OCI-LY1 (cell line): ENCODE data around the gene HIC2.
"Not testable (repeated sequence)": the region's sequence is repeated elsewhere in the genome, so short reads cannot be mapped to it uniquely, and the experiment has no call there.

Source experiments
- H2AFZ ChIP-seq: fragments of 200-600 bp; sonication (generic), shearing (Covaris generic); 2 replicates; pipeline ENCODE4 v1.6.0; 2014; ENCODE audit warnings: antibody characterized with exemption, mild to moderate bottlenecking, low read length
- H3F3A ChIP-seq: fragments of 200-600 bp; sonication (generic), shearing (Covaris generic); 2 replicates; pipeline ENCODE4 v1.6.0; 2014; ENCODE audit warnings: mild to moderate bottlenecking, antibody characterized with exemption, low read length, moderate library complexity; ENCODE audit not compliant: insufficient read depth
- H3K27ac ChIP-seq: fragments of 200-600 bp; sonication (generic); 2 replicates; pipeline ENCODE4 v1.5.1; 2014; ENCODE audit warnings: low read length, mixed run types, mild to moderate bottlenecking, low read depth; ENCODE audit not compliant: poor library complexity, severe bottlenecking
- H3K27me3 ChIP-seq: fragments of 200-600 bp; sonication (generic); 2 replicates; pipeline ENCODE4 v1.6.0; 2014; ENCODE audit warnings: antibody characterized with exemption, mild to moderate bottlenecking, low read length, moderate library complexity; ENCODE audit not compliant: insufficient read depth
- H3K36me3 ChIP-seq: fragments of 200-600 bp; sonication (generic); 2 replicates; pipeline ENCODE4 v1.6.1; 2014; ENCODE audit warnings: mild to moderate bottlenecking, antibody characterized with exemption, low read length, moderate library complexity, mixed read lengths; ENCODE audit not compliant: insufficient read depth
- H3K4me1 ChIP-seq: fragments of 200-600 bp; sonication (generic); 2 replicates; pipeline ENCODE4 v1.5.1; 2014; ENCODE audit warnings: mild to moderate bottlenecking, low read length, moderate library complexity; ENCODE audit not compliant: insufficient read depth, severe bottlenecking
- H3K4me2 ChIP-seq: fragments of 200-600 bp; sonication (generic), shearing (Covaris generic); 2 replicates; pipeline ENCODE4 v1.6.1; 2014; ENCODE audit warnings: low read length
- H3K4me3 ChIP-seq: fragments of 200-600 bp; sonication (generic); 2 replicates; pipeline ENCODE4 v1.5.1; 2014; ENCODE audit warnings: low read length, low read depth, mild to moderate bottlenecking, mixed read lengths; ENCODE audit not compliant: poor library complexity, severe bottlenecking
- H3K79me2 ChIP-seq: fragments of 200-600 bp; shearing (Covaris generic); 2 replicates; pipeline ENCODE4 v1.6.1; 2016; ENCODE audit warnings: mixed run types, low read length, mixed read lengths; ENCODE audit not compliant: insufficient read depth
- H3K9ac ChIP-seq: fragments of 200-600 bp; sonication (generic), shearing (Covaris generic); 2 replicates; pipeline ENCODE4 v1.6.1; 2014; ENCODE audit warnings: mild to moderate bottlenecking, low read length, mixed read lengths
- H3K9me2 ChIP-seq: fragments of 200-600 bp; sonication (generic), shearing (Covaris generic); 2 replicates; pipeline ENCODE4 v1.6.1; 2014; ENCODE audit warnings: low read depth, mild to moderate bottlenecking, low read length, mixed read lengths
- H3K9me3 ChIP-seq: fragments of 200-600 bp; shearing (Covaris generic); 2 replicates; pipeline ENCODE4 v1.6.1; 2014; ENCODE audit warnings: low read length, mixed read lengths
- H4K20me1 ChIP-seq: fragments of 200-600 bp; sonication (generic), shearing (Covaris generic); 2 replicates; pipeline ENCODE4 v1.6.0; 2016; ENCODE audit warnings: mild to moderate bottlenecking, low read length; ENCODE audit not compliant: insufficient read depth
- EZH2 ChIP-seq: fragments of 200-600 bp; sonication (generic), shearing (Covaris generic); IDR thresholded peaks from 2 replicates; pipeline ENCODE4 v1.8.0; 2017; ENCODE audit warnings: borderline replicate concordance, mixed run types, mild to moderate bottlenecking, antibody characterized with exemption, low read length, moderate library complexity, mixed read lengths
- TF ChIP-seq, protein P1 (sequence below): fragments of 200-600 bp; sonication (generic), shearing (Covaris generic); IDR thresholded peaks from 2 replicates; pipeline ENCODE4 v1.5.1; 2017; ENCODE audit warnings: mild to moderate bottlenecking, antibody characterized with exemption, low read length, moderate library complexity, mixed read lengths

Gene HIC2

GRCh38 chr22:21450320-21450831 lies 33.2 kb downstream of the HIC2 start:
- H3K9me2 ChIP-seq: no peaks in the 10 kb centered on the region
- H3K36me3 ChIP-seq: peaks cover 11% of the 10 kb centered on the region
- H2AFZ ChIP-seq: no peak overlapping the region
- H3K9ac ChIP-seq: no peak overlapping the region
- no peak overlapping the region for H3K4me3 ChIP-seq
- H3K27ac ChIP-seq: no peak overlapping the region
- H3K4me1 ChIP-seq: no peaks in the 10 kb centered on the region
- H3K4me2 ChIP-seq: no peak overlapping the region
- H3K79me2 ChIP-seq: no peaks in the 10 kb centered on the region
- no peaks in the 10 kb centered on the region for H4K20me1 ChIP-seq
- H3K27me3 ChIP-seq: no peaks in the 10 kb centered on the region
- H3K9me3 ChIP-seq: no peaks in the 10 kb centered on the region
- TF ChIP-seq, protein P1, sequence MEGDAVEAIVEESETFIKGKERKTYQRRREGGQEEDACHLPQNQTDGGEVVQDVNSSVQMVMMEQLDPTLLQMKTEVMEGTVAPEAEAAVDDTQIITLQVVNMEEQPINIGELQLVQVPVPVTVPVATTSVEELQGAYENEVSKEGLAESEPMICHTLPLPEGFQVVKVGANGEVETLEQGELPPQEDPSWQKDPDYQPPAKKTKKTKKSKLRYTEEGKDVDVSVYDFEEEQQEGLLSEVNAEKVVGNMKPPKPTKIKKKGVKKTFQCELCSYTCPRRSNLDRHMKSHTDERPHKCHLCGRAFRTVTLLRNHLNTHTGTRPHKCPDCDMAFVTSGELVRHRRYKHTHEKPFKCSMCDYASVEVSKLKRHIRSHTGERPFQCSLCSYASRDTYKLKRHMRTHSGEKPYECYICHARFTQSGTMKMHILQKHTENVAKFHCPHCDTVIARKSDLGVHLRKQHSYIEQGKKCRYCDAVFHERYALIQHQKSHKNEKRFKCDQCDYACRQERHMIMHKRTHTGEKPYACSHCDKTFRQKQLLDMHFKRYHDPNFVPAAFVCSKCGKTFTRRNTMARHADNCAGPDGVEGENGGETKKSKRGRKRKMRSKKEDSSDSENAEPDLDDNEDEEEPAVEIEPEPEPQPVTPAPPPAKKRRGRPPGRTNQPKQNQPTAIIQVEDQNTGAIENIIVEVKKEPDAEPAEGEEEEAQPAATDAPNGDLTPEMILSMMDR: no peak; the same call in 1 of the 2 replicates
- TF ChIP-seq EZH2: no peak
- H3F3A ChIP-seq: no peaks in the 10 kb centered on the region; the same call in 1 of the 2 replicates

DNA sequence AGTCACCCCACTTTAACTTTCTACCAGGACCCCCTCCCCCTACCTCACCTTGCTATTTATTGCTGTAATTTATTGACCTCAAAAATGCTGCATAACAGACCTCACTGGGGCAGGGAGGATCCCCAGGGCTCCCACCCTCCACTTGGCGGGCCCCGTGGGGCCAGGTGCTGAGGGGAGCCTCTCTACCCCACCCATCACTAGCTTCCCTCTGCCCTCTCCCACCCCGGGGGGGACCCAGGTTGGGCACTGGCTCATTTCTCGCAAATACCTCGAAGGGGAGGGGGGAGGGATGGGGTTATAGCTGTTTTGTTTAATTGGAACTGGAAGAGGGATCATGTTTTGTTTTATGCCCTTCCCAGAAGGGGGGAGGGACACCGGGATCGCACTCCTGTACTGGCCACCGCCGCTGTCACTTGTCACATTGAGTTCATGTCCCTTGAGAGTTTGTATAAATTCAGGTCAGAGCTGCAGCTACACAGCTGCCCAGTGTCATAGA lies 33.7 kb downstream of the HIC2 start:
- H3K36me3 ChIP-seq: peaks cover 11% of the 10 kb centered on the region
- H3K9me3 ChIP-seq: no peaks in the 10 kb centered on the region
- no peaks in the 10 kb centered on the region for H4K20me1 ChIP-seq
- H3K4me3 ChIP-seq: no peak overlapping the region
- no peak overlapping the region for H2AFZ ChIP-seq
- H3K4me1 ChIP-seq: no peaks in the 10 kb centered on the region
- H3F3A ChIP-seq: no peaks in the 10 kb centered on the region; the same call in 1 of the 2 replicates
- no peaks in the 10 kb centered on the region for H3K27me3 ChIP-seq
- TF ChIP-seq, protein P1: no peak
- TF ChIP-seq EZH2: no peak
- H3K4me2 ChIP-seq: no peak overlapping the region
- no peaks in the 10 kb centered on the region for H3K79me2 ChIP-seq
- no peak overlapping the region for H3K9ac ChIP-seq
- H3K27ac ChIP-seq: no peak overlapping the region
- no peaks in the 10 kb centered on the region for H3K9me2 ChIP-seq

DNA sequence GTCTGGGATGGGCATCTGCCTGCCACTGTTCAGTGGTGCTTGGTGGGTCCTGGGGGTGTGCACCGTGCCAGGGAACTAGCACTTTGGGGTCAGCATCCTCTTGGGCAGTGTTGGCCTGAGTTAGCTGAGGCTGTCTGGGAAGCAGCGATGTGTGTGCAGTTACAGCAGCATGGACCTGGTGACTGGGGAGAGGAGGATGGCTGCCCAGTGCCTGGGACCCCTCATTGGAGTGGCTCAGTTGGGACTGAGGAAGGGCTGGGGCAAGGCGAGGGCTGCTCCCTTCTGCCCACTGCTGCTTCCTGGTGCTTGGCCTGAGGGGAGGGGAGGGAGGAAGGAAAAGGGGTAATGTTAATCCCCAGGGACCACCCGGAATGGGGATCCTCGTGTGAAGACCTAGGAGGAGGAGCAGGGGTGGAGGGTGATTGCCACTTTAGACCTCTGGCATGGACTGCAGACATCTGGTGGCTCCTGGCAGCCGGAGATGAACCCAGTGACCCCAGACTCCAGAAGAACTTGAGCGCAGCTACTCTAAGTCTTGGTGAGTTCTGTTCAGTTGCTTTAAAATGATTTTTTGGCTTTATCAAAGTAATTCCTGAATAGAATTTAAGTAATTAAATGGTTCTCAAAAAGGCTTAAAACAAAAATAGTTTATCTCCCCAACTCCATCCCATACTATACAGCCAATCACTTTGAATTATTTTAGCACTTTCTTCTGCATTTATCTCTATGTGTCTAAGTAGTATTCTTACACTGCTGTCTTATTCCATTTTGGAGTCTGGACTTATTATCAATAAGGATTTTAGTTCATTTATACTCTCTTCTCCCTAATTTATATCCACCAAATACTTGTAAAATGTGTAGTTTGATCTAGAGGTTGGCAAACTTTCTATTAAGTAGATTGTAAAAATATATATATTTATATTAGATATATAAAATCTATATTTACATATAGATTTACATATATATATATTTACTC lies 34.7 kb downstream of the HIC2 start:
- H3K27me3 ChIP-seq: no peaks in the 10 kb centered on the region
- no peaks in the 10 kb centered on the region for H3K9me2 ChIP-seq
- H3K4me3 ChIP-seq: no peak overlapping the region
- no peaks in the 10 kb centered on the region; the same call in 1 of the 2 replicates for H3F3A ChIP-seq
- H3K9me3 ChIP-seq: no peaks in the 10 kb centered on the region
- H3K9ac ChIP-seq: no peak overlapping the region
- no peaks in the 10 kb centered on the region for H4K20me1 ChIP-seq
- TF ChIP-seq EZH2: no peak
- TF ChIP-seq, protein P1: no peak
- H3K27ac ChIP-seq: no peak overlapping the region
- H3K36me3 ChIP-seq: peaks cover 6% of the 10 kb centered on the region
- no peak overlapping the region for H3K4me2 ChIP-seq
- no peaks in the 10 kb centered on the region for H3K4me1 ChIP-seq
- no peaks in the 10 kb centered on the region for H3K79me2 ChIP-seq
- H2AFZ ChIP-seq: no peak overlapping the region

- H3K9me3 ChIP-seq, H3K36me3 ChIP-seq, H3K4me3 ChIP-seq, H3K4me2 ChIP-seq, H3F3A ChIP-seq, H3K27ac ChIP-seq, H4K20me1 ChIP-seq, H3K9me2 ChIP-seq, H3K9ac ChIP-seq, H3K27me3 ChIP-seq, H3K79me2 ChIP-seq, H3K4me1 ChIP-seq, H2AFZ ChIP-seq: not testable (repeated sequence)
Observed at GRCh38 chr22:21452666-21453065, 35.5 kb downstream of the HIC2 start.

GRCh38 chr22:21454998-21455333 lies 37.8 kb downstream of the HIC2 start:
- not testable (repeated sequence) for H3K9me2 ChIP-seq, H2AFZ ChIP-seq, H3K9me3 ChIP-seq, H3K4me2 ChIP-seq, H3K27me3 ChIP-seq, H4K20me1 ChIP-seq, H3K79me2 ChIP-seq, H3K36me3 ChIP-seq, H3K4me1 ChIP-seq, H3K27ac ChIP-seq, H3F3A ChIP-seq, H3K9ac ChIP-seq, H3K4me3 ChIP-seq
